HL-60/S4 (cell line): Measurements from ENCODE around the gene ORC2.

ENCODE experiments used
- in situ Hi-C: fragments of 300-500 bp; cut with MboI; formaldehyde crosslinking; loops from 2 replicates; pipeline ENCODE4 v1.14.3; 2022; ENCODE audit warnings: low sequenced_read_pairs

ORC2 gene

GRCh38 chr2:200862532-200863000 lies 100.9 kb downstream of the ORC2 start:
- in situ Hi-C loops, result no loop called here

GRCh38 chr2:200861617-200862155 lies 101.8 kb downstream of the ORC2 start:
- in situ Hi-C loops, result no loop called here

- in situ Hi-C loops, result no loop called here
These were observed 103.2 kb downstream of the ORC2 start for GRCh38 chr2:200860092-200860795.
